PFSK-1 (cell line): ENCODE measurements around the gene MINDY4.

ENCODE experiments used
- POLR2AphosphoS5 ChIP-seq: IDR thresholded peaks from 2 replicates; pipeline ENCODE4 v1.6.1; 2012; ENCODE audit warnings: low read depth, mild to moderate bottlenecking, control low read depth, low read length, moderate library complexity
- SIN3A ChIP-seq: IDR thresholded peaks from 2 replicates; pipeline ENCODE4 v1.6.1; 2012; ENCODE audit warnings: mild to moderate bottlenecking, low read length, moderate library complexity, borderline replicate concordance; ENCODE audit not compliant: insufficient read depth
- TAF1 ChIP-seq: IDR thresholded peaks from 2 replicates; pipeline ENCODE4 v1.6.1; 2012; ENCODE audit warnings: low read length, control low read depth, borderline replicate concordance; ENCODE audit not compliant: insufficient read depth

GRCh38 chr7:30879139-30880124 lies 108.2 kb downstream of the MINDY4 start:
- TF ChIP-seq SIN3A (no peak), TAF1 (no peak), POLR2AphosphoS5 (no peak)
